Activated B cell treated with CpG ODN at 0.5 μM for 24 hours (primary cell): ENCODE measurements around the gene NAMPT. TPM values are rescaled to one million over a fixed set of nuclear protein-coding genes. Genes with fewer than 3 reads are reported as not detected.

Experiments
- ATAC-seq: fragments of 200-7000 bp; cut with Tn5 transposase; one replicate; pipeline ENCODE4 v1.10.0; 2021; ENCODE audit warnings: low read depth, mild to moderate bottlenecking, moderate library complexity
- CTCF ChIA-PET: fragments of 350-600 bp; sonication (Branson Sonifier 250); formaldehyde crosslinking; loops from one replicate; lab custom pipeline; 2021; ENCODE audit warnings: antibody characterized with exemption; lab: Charles Lee
- POLR2A ChIA-PET: fragments of 350-600 bp; sonication (Branson Sonifier 250); formaldehyde crosslinking; loops from one replicate; lab custom pipeline; 2021; ENCODE audit warnings: antibody characterized with exemption; lab: Charles Lee
- DNase-seq: peaks from one replicate; pipeline ENCODE4 v3.0.0; 2022
- H3K27ac Mint-ChIP-seq: one replicate; pipeline ENCODE4 v1.8.0; 2020; ENCODE audit warnings: mixed read lengths
- H3K27me3 Mint-ChIP-seq: one replicate; pipeline ENCODE4 v1.8.0; 2021; ENCODE audit warnings: mixed read lengths
- H3K36me3 Mint-ChIP-seq: one replicate; pipeline ENCODE4 v1.8.0; 2021; ENCODE audit warnings: low read depth, mixed read lengths
- H3K4me1 Mint-ChIP-seq: one replicate; pipeline ENCODE4 v1.8.0; 2021; ENCODE audit warnings: mixed read lengths
- H3K4me3 Mint-ChIP-seq: one replicate; pipeline ENCODE4 v1.8.0; 2020; ENCODE audit warnings: mild to moderate bottlenecking, mixed read lengths
- H3K9me3 Mint-ChIP-seq: one replicate; pipeline ENCODE4 v1.8.0; 2020; ENCODE audit warnings: mixed read lengths
- intact Hi-C: fragments of 100-400 bp; cut with micrococcal nuclease; formaldehyde crosslinking; loops from one replicate; pipeline ENCODE4 v1.15.1; 2024
- total RNA-seq: library from RNA; stranded (reverse); gene quantifications from 2 replicates; pipeline ENCODE4 v1.2.3, GENCODE V29; 2022
- TF ChIP-seq, protein P1 (sequence below): fragments of 200-600 bp; IDR thresholded peaks from one replicate; pipeline ENCODE4 v1.8.0; 2022; ENCODE audit warnings: antibody characterized with exemption, mild to moderate bottlenecking

NAMPT gene
- total RNA-seq, 1 donor from 2014 or later: 90.2 TPM

DNA sequence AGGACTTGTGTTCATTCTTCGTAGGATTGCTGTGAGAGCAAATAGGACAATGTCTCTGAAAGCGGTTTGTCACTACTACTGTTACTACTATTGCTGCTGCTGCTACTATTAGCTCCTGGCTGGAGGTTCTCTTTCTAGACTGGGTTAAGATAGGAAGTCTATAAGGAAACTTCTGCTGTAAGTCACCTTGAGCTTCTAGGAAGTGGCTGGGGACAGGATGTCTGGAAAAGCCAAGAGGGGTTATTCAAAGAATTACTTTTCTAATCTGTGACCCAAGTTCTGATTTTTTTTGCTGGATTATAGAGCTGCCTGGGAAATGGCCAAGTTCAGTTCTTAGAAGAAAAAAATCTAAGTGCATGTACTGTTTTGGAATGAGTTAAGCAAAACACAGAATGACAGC lies 62.2 kb downstream of the NAMPT start:
- CTCF ChIA-PET: no interaction called here
- Mint-ChIP-seq H3K36me3 (no peaks in the 10 kb centered on the region), H3K4me3 (no peak overlapping the region), H3K27me3 (peaks cover 3% of the 10 kb centered on the region), H3K4me1 (no peaks in the 10 kb centered on the region), H3K9me3 (peaks cover 1% of the 10 kb centered on the region), H3K27ac (no peak overlapping the region)
- TF ChIP-seq, protein P1, sequence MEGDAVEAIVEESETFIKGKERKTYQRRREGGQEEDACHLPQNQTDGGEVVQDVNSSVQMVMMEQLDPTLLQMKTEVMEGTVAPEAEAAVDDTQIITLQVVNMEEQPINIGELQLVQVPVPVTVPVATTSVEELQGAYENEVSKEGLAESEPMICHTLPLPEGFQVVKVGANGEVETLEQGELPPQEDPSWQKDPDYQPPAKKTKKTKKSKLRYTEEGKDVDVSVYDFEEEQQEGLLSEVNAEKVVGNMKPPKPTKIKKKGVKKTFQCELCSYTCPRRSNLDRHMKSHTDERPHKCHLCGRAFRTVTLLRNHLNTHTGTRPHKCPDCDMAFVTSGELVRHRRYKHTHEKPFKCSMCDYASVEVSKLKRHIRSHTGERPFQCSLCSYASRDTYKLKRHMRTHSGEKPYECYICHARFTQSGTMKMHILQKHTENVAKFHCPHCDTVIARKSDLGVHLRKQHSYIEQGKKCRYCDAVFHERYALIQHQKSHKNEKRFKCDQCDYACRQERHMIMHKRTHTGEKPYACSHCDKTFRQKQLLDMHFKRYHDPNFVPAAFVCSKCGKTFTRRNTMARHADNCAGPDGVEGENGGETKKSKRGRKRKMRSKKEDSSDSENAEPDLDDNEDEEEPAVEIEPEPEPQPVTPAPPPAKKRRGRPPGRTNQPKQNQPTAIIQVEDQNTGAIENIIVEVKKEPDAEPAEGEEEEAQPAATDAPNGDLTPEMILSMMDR: no peak
- DNase-seq (no peak), ATAC-seq (no peak)
- POLR2A ChIA-PET: no interaction called here
- intact Hi-C loops: no loop called here

DNA sequence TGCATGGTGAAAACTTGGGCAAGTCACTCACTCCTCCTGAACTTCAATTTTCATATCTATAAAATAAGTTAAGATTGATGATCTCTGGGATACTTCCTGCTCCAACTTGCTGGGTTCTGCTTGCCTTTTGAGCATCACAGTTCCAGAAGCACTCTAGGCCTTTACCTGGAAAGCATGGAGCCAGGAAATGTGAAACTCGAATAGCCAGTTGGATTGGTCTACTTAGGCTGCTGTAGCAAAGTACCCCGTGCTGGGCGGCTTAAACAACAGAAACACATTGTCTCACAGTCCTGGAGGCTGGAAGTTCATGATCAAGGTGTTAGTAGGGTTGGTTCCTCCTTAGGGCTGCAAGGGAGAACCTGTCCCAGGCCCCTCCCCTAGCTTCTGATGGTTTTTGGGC lies 64.5 kb downstream of the NAMPT start:
- Mint-ChIP-seq H3K4me1 (no peaks in the 10 kb centered on the region), H3K9me3 (no peaks in the 10 kb centered on the region), H3K36me3 (no peaks in the 10 kb centered on the region), H3K27me3 (peaks cover 5% of the 10 kb centered on the region), H3K4me3 (no peak overlapping the region), H3K27ac (no peak overlapping the region)
- no peak for ATAC-seq
- intact Hi-C loops: no loop called here
- CTCF ChIA-PET: no interaction called here
- DNase-seq: no peak
- TF ChIP-seq, protein P1: no peak
- POLR2A ChIA-PET: no interaction called here

DNA sequence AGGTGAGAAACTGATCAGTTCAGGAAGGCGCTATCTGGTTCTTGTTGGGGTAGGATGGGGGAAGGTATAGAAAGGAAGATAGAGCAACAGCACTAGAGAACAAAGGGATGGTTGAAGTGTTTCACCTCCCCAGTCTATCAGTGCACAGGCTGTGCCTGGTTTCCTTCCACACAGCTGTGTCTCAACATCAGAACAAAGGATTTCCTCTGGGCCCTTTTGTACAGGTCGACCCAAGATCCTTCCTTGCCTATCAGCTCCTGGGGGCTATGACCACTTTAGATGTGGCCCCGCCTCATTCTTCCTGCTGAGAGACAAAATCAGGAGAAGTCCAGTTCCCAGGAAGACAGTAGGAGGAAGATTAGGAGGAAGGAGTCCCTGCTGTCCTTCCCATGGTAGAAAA lies 65.6 kb downstream of the NAMPT start:
- ChIA-PET CTCF (no interaction called here), POLR2A (no interaction called here)
- no peaks in the 10 kb centered on the region for H3K4me1 Mint-ChIP-seq
- H3K27me3 Mint-ChIP-seq: peaks cover 5% of the 10 kb centered on the region
- H3K4me3 Mint-ChIP-seq: no peak overlapping the region
- ATAC-seq (no peak), DNase-seq (no peak)
- H3K27ac Mint-ChIP-seq: no peak overlapping the region
- TF ChIP-seq, protein P1: no peak
- intact Hi-C loops: no loop called here
- H3K36me3 Mint-ChIP-seq: no peaks in the 10 kb centered on the region
- no peaks in the 10 kb centered on the region for H3K9me3 Mint-ChIP-seq

DNA sequence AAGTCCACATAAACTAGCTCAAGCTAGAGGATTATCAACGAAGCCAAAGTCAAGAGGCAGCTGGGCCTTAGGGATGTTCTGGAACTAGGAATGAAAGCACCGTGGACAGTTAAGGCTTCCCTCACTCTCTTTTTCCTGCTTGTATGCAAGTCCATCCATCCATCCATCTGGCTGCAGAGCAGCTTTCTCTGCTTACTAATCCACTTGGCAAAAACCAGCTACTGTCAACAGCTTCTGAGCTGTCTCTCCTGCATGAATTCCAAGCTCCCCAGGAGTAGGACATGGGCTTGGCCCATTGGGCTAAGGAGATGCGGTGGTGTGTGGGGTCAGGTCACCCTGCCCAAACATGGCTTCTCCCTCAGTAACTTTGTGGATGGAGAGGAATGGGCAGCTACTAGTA lies 66.2 kb downstream of the NAMPT start:
- ChIA-PET CTCF (no interaction called here), POLR2A (no interaction called here)
- intact Hi-C loops: no loop called here
- Mint-ChIP-seq H3K36me3 (no peaks in the 10 kb centered on the region), H3K4me1 (no peaks in the 10 kb centered on the region), H3K4me3 (no peak overlapping the region), H3K27me3 (peaks cover 5% of the 10 kb centered on the region), H3K9me3 (no peaks in the 10 kb centered on the region), H3K27ac (no peak overlapping the region)
- DNase-seq (no peak), ATAC-seq (no peak)
- TF ChIP-seq, protein P1: no peak

DNA sequence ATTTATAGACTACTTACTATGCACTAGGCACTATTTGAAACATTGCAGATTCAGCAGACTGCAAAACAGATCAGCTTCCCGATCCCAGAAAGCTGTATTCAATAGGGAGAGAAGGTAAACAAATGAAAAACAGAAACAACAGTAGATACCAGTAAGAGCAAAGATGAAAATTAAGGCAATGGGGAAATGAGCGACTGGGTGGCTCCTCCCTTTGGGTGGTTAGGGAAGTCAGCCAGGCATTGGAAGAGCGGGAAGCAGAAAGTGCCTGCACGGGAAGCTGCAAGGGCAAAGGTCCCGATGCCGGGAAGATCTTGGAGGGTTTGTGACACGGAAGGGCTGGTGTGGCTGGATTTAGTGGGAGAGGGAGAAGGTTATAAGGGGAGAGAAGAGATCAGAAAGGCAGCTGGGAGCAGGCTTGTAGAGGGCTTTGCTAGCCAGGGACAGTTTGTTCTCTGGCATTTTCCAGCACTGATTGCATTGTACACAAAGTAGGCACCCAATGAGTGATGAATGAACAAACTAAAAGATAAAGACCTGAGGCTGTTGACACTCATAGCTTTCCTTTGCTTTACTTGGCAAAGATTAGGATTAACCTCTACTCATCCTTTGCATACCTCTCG lies 67.8 kb downstream of the NAMPT start:
- TF ChIP-seq, protein P1: no peak
- CTCF ChIA-PET: no interaction called here
- no peaks in the 10 kb centered on the region for H3K36me3 Mint-ChIP-seq

More for the DNA sequence above, 67.8 kb downstream of the NAMPT start:
- no peak overlapping the region for H3K4me3 Mint-ChIP-seq
- no peak overlapping the region for H3K27ac Mint-ChIP-seq
- ATAC-seq (no peak), DNase-seq (no peak)
- H3K4me1 Mint-ChIP-seq: no peaks in the 10 kb centered on the region
- POLR2A ChIA-PET: no interaction called here
- H3K9me3 Mint-ChIP-seq: no peaks in the 10 kb centered on the region
- intact Hi-C loops: no loop called here
- H3K27me3 Mint-ChIP-seq: peaks cover 8% of the 10 kb centered on the region
